GM12878 (cell line): ENCODE measurements around the gene MAPK8. TPM values are rescaled to one million over a fixed set of nuclear protein-coding genes. Genes with fewer than 3 reads are reported as not detected.

ENCODE experiments used
- ATAC-seq: fragments of 200-7000 bp; cut with Tn5 transposase; 3 replicates; pipeline ENCODE4 v1.9.1; 2020; ENCODE audit warnings: mild to moderate bottlenecking, moderate library complexity
- BruUV-seq: library from RNA; stranded (reverse); fragments of 400-500 nt; replicated peaks from 2 replicates; lab custom pipeline; 2021; lab: Mats Ljungman, UMichigan
- CTCF ChIA-PET: fragments of 300-600 bp; sonication (Branson Sonifier 250); formaldehyde crosslinking; extraction: SDS; loops from one replicate; lab custom pipeline; 2021; ENCODE audit warnings: inconsistent platforms; lab: Yijun Ruan, JAX
- POLR2A ChIA-PET: fragments of 350-600 bp; formaldehyde crosslinking; extraction: SDS; loops from one replicate; lab custom pipeline; 2021; ENCODE audit warnings: inconsistent platforms; lab: Charles Lee
- RAD21 ChIA-PET: fragments of 300-600 bp; sonication (Branson Sonifier 250); formaldehyde crosslinking; loops from one replicate; lab custom pipeline; 2023; ENCODE audit warnings: antibody characterized with exemption; ENCODE audit not compliant: unreplicated experiment; lab: Charles Lee
- SMC1A ChIA-PET: fragments of 300-600 bp; sonication (Branson Sonifier 250); formaldehyde crosslinking; loops from one replicate; lab custom pipeline; 2023; ENCODE audit not compliant: unreplicated experiment, uncharacterized antibody; lab: Charles Lee
- DNase-seq: peaks from one replicate; pipeline ENCODE4 v3.0.0-alpha.2; 2011; ENCODE audit warnings: low read depth, low spot score
- FAIRE-seq: peaks from 3 replicates; lab custom pipeline; 2011; peaks lifted over from hg19 to GRCh38; lab: Jason Lieb, UNC
- H2AFZ ChIP-seq: 2 replicates; pipeline ENCODE4 v1.6.0; 2011; ENCODE audit warnings: low read depth, low read length, control low read depth; ENCODE audit not compliant: control insufficient read depth
- H3K27ac ChIP-seq: 2 replicates; pipeline ENCODE4 v1.5.1; 2011; ENCODE audit warnings: control low read depth; ENCODE audit not compliant: control insufficient read depth, insufficient read depth
- H3K27me3 ChIP-seq, 2 experiments: replicated peaks in 1 of 2; 2 replicates each; pipeline versions ENCODE4 v1.6.0 to v1.6.1; 2011; ENCODE audit warnings: low read length in 1 of 2; ENCODE audit not compliant: control insufficient read depth in 2 of 2, insufficient read depth in 2 of 2
- H3K36me3 ChIP-seq, 2 experiments: 2 replicates each; pipeline ENCODE4 v1.5.1; 2011; ENCODE audit warnings: low read length in 1 of 2; ENCODE audit not compliant: control insufficient read depth in 2 of 2, insufficient read depth in 2 of 2
- H3K4me1 ChIP-seq: 2 replicates; pipeline ENCODE4 v1.6.1; 2011; ENCODE audit warnings: mild to moderate bottlenecking, low read length, moderate library complexity, mixed read lengths; ENCODE audit not compliant: control insufficient read depth, insufficient read depth
- H3K4me2 ChIP-seq: 2 replicates; pipeline ENCODE4 v1.6.0; 2011; ENCODE audit warnings: control low read depth; ENCODE audit not compliant: control insufficient read depth, insufficient read depth
- H3K4me3 ChIP-seq: fragments of 200-600 bp; sonication (generic); 2 replicates; pipeline ENCODE4 v1.5.1; 2016
- H3K79me2 ChIP-seq: 2 replicates; pipeline ENCODE4 v1.6.0; 2011; ENCODE audit warnings: low read length; ENCODE audit not compliant: control insufficient read depth, insufficient read depth
- H3K9ac ChIP-seq: 2 replicates; pipeline ENCODE4 v1.8.0; 2011; ENCODE audit warnings: low read length, control low read depth, mixed read lengths; ENCODE audit not compliant: control insufficient read depth, insufficient read depth
- H3K9me3 ChIP-seq: replicated peaks from 3 replicates; pipeline ENCODE4 v1.5.1; 2011; ENCODE audit warnings: mild to moderate bottlenecking, low read length; ENCODE audit not compliant: control insufficient read depth, insufficient read depth
- H4K20me1 ChIP-seq: 2 replicates; pipeline ENCODE4 v1.6.0; 2011; ENCODE audit not compliant: control insufficient read depth, insufficient read depth
- BACH1 ChIP-seq: fragments of 450-650 bp; IDR thresholded peaks from 2 replicates; pipeline ENCODE4 v1.6.1; 2017; ENCODE audit warnings: mild to moderate bottlenecking, borderline replicate concordance
- FOXM1 ChIP-seq: IDR thresholded peaks from 2 replicates; pipeline ENCODE4 v1.6.1; 2012; ENCODE audit warnings: low read depth, mild to moderate bottlenecking, inconsistent platforms, low read length, moderate library complexity
- RAD21 ChIP-seq: IDR thresholded peaks from 2 replicates; pipeline ENCODE4 v1.6.1; 2011; ENCODE audit warnings: mild to moderate bottlenecking, low read depth, low read length, moderate library complexity; ENCODE audit not compliant: insufficient read depth
- WRNIP1 ChIP-seq: IDR thresholded peaks from 2 replicates; pipeline ENCODE4 v1.6.1; 2011; ENCODE audit warnings: low read depth, low read length, improper control_type of control experiment, borderline replicate concordance
- WGBS: methylation state at CpG from one replicate; pipeline ENCODE4 v1.1.6; 2016; ENCODE audit warnings: low lambda C conversion rate; ENCODE audit not compliant: insufficient replicate concordance, insufficient coverage; ENCODE audit errors: missing lambda C conversion rate; 5-methylcytosine and 5-hydroxymethylcytosine counted together
- in situ Hi-C: fragments of 300-500 bp; cut with MboI; formaldehyde crosslinking; loops from 9 replicates; pipeline ENCODE4 v1.14.3; 2018; ENCODE audit warnings: mixed read lengths
- intact Hi-C: fragments of 100-400 bp; cut with micrococcal nuclease; formaldehyde crosslinking; loops from one replicate; pipeline ENCODE4 v1.14.2; 2022; ENCODE audit not compliant: unreplicated experiment
- polyA plus RNA-seq, 11 experiments: library from polyadenylated mRNA; depleted of rRNA in 4 of 11; unstranded in 6 of 11; stranded (reverse) in 5 of 11; fragments of >200 nt; fragmentation: Nextera tagmentation in 4 of 11; fragmentation: Illumina TruSeq in 1 of 11; extraction: Ambion mirVana in 4 of 11; extraction: Trizol in 1 of 11; gene quantifications; 1 replicate in 1 of 11; 2 replicates in 10 of 11; pipeline versions ENCODE4 v1.2.1 to v1.2.3, GENCODE V29; 2011 to 2016; ENCODE audit warnings: inconsistent platforms in 2 of 11, missing spikeins in 2 of 11, low read depth in 1 of 11
- total RNA-seq, 4 experiments: library from RNA; depleted of rRNA in 3 of 4; stranded (reverse); fragments of >200 nt in 3 of 4; fragmentation: Illumina TruSeq in 1 of 4; extraction: Trizol in 1 of 4; gene quantifications; 2 replicates each; pipeline versions ENCODE4 v1.2.1 to v1.2.3, GENCODE V29; 2013 to 2021
- TF ChIP-seq, protein P1 (sequence below): fragments of 450-650 bp; formaldehyde crosslinking; IDR thresholded peaks from 2 replicates; pipeline ENCODE4 v1.5.0; 2022; ENCODE audit warnings: mild to moderate bottlenecking, missing genetic modification characterization

The MAPK8 gene
- total and polyA plus RNA-seq, 10 of the 15 experiments (the other 5 are each of a cell fraction or from before 2014, with no cell fraction given): 3.9 to 102 (median 40.0) TPM

DNA sequence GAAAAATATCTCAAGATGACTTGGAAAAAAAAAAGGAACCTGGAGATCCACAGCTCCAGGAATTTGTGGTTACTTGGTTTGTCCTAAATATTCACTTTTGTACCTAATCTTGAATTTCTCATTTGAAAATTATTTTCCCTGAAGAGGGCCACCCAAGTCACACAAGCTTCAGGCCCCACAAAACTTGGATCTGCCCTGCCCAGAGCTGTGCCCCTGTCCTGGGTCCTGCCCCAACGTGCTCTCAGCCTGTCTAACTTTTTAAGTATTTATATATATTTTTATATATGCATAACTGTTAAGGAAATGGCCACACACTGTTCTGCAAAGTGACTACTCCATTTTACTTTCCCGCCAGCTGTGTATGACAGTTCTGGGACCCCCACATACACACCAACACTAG, 174.9 kb downstream of the MAPK8 start:
- no peak overlapping the region for H3K4me3 ChIP-seq
- no peak overlapping the region for H3K9ac ChIP-seq
- DNase-seq: no peak
- WGBS: 13% methylated on average over 2 of the region's 2 CpGs
- H2AFZ ChIP-seq: no peak overlapping the region
- no peaks in the 10 kb centered on the region for H3K4me1 ChIP-seq
- SMC1A ChIA-PET: interaction anchor here (0.7 to 1.1 kb wide), 2 partner anchors 10 to 53 kb away, joined by 3 to 4 read pairs; no protein-coding TSS in a partner anchor
- H3K9me3 ChIP-seq: no peaks in the 10 kb centered on the region
- ATAC-seq: no peak
- no TSS peak for BruUV-seq
- TF ChIP-seq, protein P1, sequence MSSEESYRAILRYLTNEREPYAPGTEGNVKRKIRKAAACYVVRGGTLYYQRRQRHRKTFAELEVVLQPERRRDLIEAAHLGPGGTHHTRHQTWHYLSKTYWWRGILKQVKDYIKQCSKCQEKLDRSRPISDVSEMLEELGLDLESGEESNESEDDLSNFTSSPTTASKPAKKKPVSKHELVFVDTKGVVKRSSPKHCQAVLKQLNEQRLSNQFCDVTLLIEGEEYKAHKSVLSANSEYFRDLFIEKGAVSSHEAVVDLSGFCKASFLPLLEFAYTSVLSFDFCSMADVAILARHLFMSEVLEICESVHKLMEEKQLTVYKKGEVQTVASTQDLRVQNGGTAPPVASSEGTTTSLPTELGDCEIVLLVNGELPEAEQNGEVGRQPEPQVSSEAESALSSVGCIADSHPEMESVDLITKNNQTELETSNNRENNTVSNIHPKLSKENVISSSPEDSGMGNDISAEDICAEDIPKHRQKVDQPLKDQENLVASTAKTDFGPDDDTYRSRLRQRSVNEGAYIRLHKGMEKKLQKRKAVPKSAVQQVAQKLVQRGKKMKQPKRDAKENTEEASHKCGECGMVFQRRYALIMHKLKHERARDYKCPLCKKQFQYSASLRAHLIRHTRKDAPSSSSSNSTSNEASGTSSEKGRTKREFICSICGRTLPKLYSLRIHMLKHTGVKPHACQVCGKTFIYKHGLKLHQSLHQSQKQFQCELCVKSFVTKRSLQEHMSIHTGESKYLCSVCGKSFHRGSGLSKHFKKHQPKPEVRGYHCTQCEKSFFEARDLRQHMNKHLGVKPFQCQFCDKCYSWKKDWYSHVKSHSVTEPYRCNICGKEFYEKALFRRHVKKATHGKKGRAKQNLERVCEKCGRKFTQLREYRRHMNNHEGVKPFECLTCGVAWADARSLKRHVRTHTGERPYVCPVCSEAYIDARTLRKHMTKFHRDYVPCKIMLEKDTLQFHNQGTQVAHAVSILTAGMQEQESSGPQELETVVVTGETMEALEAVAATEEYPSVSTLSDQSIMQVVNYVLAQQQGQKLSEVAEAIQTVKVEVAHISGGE (CRISPR knock-in tag): no peak
- TF ChIP-seq RAD21: no peak
- no peak for TF ChIP-seq WRNIP1
- TF ChIP-seq FOXM1: no peak
- TF ChIP-seq BACH1: no peak
- RAD21 ChIA-PET: no interaction called here
- no peaks in the 10 kb centered on the region for H3K79me2 ChIP-seq
- H3K4me2 ChIP-seq: no peak overlapping the region
- CTCF ChIA-PET: no interaction called here
- H3K27ac ChIP-seq: no peak overlapping the region
- H4K20me1 ChIP-seq: no peaks in the 10 kb centered on the region
- no peaks in the 10 kb centered on the region for H3K36me3 ChIP-seq
- POLR2A ChIA-PET: no interaction called here
- H3K27me3 ChIP-seq: no peaks in the 10 kb centered on the region; a peak in 2 of 4 replicates
- FAIRE-seq: no peak
- in situ Hi-C loops: no loop called here
- intact Hi-C loops: loop anchor here (5.0 kb wide), 1 partner anchor 46 kb away; no protein-coding TSS in a partner anchor
